Measurements from ENCODE around the gene SLC12A8. TPM values are rescaled to one million over a fixed set of nuclear protein-coding genes. Genes with fewer than 3 reads are reported as not detected.

Gene SLC12A8
- total and polyA plus RNA-seq, 2 donors (not counting 1 experiment from before 2014, with no cell fraction given): 15.1 to 19.5 TPM

GRCh38 chr3:125168711-125169393 lies 43.7 kb downstream of the SLC12A8 start:
- Histone ChIP-seq H3K27me3 (ENCODE audit: control insufficient read depth, insufficient read depth, low read length) (no peaks in the 10 kb centered on the region), H3K9me3 (ENCODE audit: control insufficient read depth, insufficient read depth, low read depth, low read length) (no peaks in the 10 kb centered on the region), H2AFZ (ENCODE audit: low read length) (no peak overlapping the region), H3K36me3 (ENCODE audit: control insufficient read depth, insufficient read depth, low read length) (no peaks in the 10 kb centered on the region), H4K20me1 (ENCODE audit: control insufficient read depth, extremely low read depth, insufficient read depth, low read length) (no peaks in the 10 kb centered on the region), H3K79me2 (ENCODE audit: control insufficient read depth, insufficient read depth, low read length) (no peaks in the 10 kb centered on the region), H3K9ac (ENCODE audit: insufficient read depth, low read length) (no peak overlapping the region), H3K4me3 (replicated peaks in 1 of 4; ENCODE audit: control extremely low read depth in 1 of 4, insufficient read depth in 1 of 4, low read depth in 3 of 4, low read length in 4 of 4) (no peak overlapping the region), H3K4me1 (ENCODE audit: control insufficient read depth, extremely low read depth, insufficient read depth, low read length) (peaks cover 2% of the 10 kb centered on the region), H3K4me2 (ENCODE audit: extremely low read depth, insufficient read depth, low read length) (no peak overlapping the region), H3K27ac (ENCODE audit: insufficient read depth, low read length) (no peak overlapping the region)
- peak; percentile 18 to 37 for DNase-seq (ENCODE audit: low read depth in 2 of 2)
- TF ChIP-seq EZH2 (IDR thresholded peaks at IDR 0.05; ENCODE audit: low read length, missing control alignments) (no peak), CTCF (conservative IDR thresholded peaks at IDR 0.05 in 1 of 2, IDR thresholded peaks at IDR 0.05 in 1 of 2; ENCODE audit: low read depth in 1 of 2, low read length in 2 of 2) (no peak)

DNA sequence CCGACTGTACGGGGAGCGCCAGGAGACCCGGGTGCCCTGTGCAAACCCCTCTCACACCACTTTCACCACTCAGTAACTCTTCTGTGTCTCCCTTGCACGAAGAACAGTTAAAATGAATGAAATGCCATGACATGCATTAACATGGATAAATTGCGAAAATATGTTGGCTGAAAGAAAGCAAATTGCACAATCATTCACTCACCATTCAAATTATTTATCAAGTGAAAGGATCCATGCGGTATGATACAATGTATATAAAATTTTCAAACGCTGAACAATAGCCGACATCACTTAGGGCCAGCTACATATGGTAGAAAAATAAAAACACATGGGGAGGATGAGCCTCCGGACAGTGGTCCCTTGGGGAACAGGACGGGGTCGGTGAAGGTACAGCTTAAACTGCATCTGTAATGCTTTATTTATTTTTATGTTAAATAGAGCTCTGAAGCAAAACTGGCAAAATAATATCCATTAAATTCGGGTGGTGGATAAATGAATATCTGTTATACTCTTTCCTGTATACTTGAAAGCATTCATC lies 45.9 kb downstream of the SLC12A8 start:
- TF ChIP-seq EZH2 (IDR thresholded peaks at IDR 0.05; ENCODE audit: low read length, missing control alignments) (no peak), CTCF (conservative IDR thresholded peaks at IDR 0.05 in 1 of 2, IDR thresholded peaks at IDR 0.05 in 1 of 2; ENCODE audit: low read depth in 1 of 2, low read length in 2 of 2) (no peak)
- Histone ChIP-seq H2AFZ (ENCODE audit: low read length) (no peak overlapping the region), H4K20me1 (ENCODE audit: control insufficient read depth, extremely low read depth, insufficient read depth, low read length) (no peaks in the 10 kb centered on the region), H3K4me2 (ENCODE audit: extremely low read depth, insufficient read depth, low read length) (no peak overlapping the region), H3K4me1 (ENCODE audit: control insufficient read depth, extremely low read depth, insufficient read depth, low read length) (peaks cover 2% of the 10 kb centered on the region), H3K36me3 (ENCODE audit: control insufficient read depth, insufficient read depth, low read length) (no peaks in the 10 kb centered on the region), H3K9ac (ENCODE audit: insufficient read depth, low read length) (no peak overlapping the region), H3K27me3 (ENCODE audit: control insufficient read depth, insufficient read depth, low read length) (no peaks in the 10 kb centered on the region), H3K4me3 (replicated peaks in 1 of 4; ENCODE audit: control extremely low read depth in 1 of 4, insufficient read depth in 1 of 4, low read depth in 3 of 4, low read length in 4 of 4) (no peak overlapping the region), H3K27ac (ENCODE audit: insufficient read depth, low read length) (no peak overlapping the region), H3K79me2 (ENCODE audit: control insufficient read depth, insufficient read depth, low read length) (no peaks in the 10 kb centered on the region), H3K9me3 (ENCODE audit: control insufficient read depth, insufficient read depth, low read depth, low read length) (no peaks in the 10 kb centered on the region)
- DNase-seq (ENCODE audit: low read depth in 2 of 2): peak in 1 of 2 donors; percentile 62

DNA sequence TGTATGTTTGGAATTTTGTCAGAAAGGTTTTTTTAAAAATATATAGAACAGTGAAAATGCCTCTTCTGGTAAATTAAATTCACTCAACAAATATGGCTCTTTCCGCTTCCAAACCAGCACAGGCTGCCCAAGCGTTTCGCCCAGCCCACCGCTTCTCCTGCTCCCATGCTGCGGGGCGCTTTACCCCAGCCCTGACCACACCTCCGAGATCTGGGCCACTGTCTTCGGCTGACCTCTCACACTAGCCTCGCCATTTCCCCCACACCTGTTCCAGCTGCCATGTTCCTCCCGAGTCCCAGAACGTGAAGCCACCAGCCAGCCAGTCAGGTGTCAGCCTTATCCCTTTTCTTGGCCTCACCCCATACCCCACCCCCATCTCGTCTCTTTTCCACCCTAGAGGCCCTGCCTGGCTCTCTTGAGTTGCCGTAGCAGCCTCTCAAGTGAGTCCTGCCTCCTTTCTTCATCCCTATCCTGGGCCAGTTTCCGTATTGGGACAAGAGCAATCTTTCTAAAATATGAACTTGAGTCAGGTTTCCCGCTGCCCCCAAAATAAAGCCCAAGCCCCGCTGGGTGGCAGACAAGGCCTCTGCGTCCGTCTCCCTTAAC lies 46.5 kb downstream of the SLC12A8 start:
- H3K9me3 ChIP-seq (ENCODE audit: control insufficient read depth, insufficient read depth, low read depth, low read length): no peaks in the 10 kb centered on the region
- H3K36me3 ChIP-seq (ENCODE audit: control insufficient read depth, insufficient read depth, low read length): no peaks in the 10 kb centered on the region
- no peaks in the 10 kb centered on the region for H3K27me3 ChIP-seq (ENCODE audit: control insufficient read depth, insufficient read depth, low read length)
- peaks cover 2% of the 10 kb centered on the region for H3K4me1 ChIP-seq (ENCODE audit: control insufficient read depth, extremely low read depth, insufficient read depth, low read length)
- H3K4me3 ChIP-seq (replicated peaks in 1 of 4; ENCODE audit: control extremely low read depth in 1 of 4, insufficient read depth in 1 of 4, low read depth in 3 of 4, low read length in 4 of 4): no peak overlapping the region
- no peaks in the 10 kb centered on the region for H4K20me1 ChIP-seq (ENCODE audit: control insufficient read depth, extremely low read depth, insufficient read depth, low read length)
- no peak overlapping the region for H2AFZ ChIP-seq (ENCODE audit: low read length)
- no peak overlapping the region for H3K4me2 ChIP-seq (ENCODE audit: extremely low read depth, insufficient read depth, low read length)
- no peak overlapping the region for H3K9ac ChIP-seq (ENCODE audit: insufficient read depth, low read length)
- H3K27ac ChIP-seq (ENCODE audit: insufficient read depth, low read length): no peak overlapping the region
- H3K79me2 ChIP-seq (ENCODE audit: control insufficient read depth, insufficient read depth, low read length): no peaks in the 10 kb centered on the region
- no peak for TF ChIP-seq CTCF (conservative IDR thresholded peaks at IDR 0.05 in 1 of 2, IDR thresholded peaks at IDR 0.05 in 1 of 2; ENCODE audit: low read depth in 1 of 2, low read length in 2 of 2)
- TF ChIP-seq EZH2 (IDR thresholded peaks at IDR 0.05; ENCODE audit: low read length, missing control alignments): no peak
- DNase-seq (ENCODE audit: low read depth in 2 of 2): no peak
